DND-41 (cell line): ENCODE data around the gene KRT83.

Source experiments
- EZH2 ChIP-seq: IDR thresholded peaks from 3 replicates; pipeline ENCODE4 v1.6.1; 2012; ENCODE audit warnings: borderline replicate concordance, low read depth, mild to moderate bottlenecking, moderate library complexity, low read length, inconsistent platforms; ENCODE audit not compliant: severe bottlenecking
- TF ChIP-seq, protein P1 (sequence below): IDR thresholded peaks from 2 replicates; pipeline ENCODE4 v1.5.1; 2012; ENCODE audit warnings: borderline replicate concordance, low read length, moderate library complexity, mild to moderate bottlenecking; ENCODE audit not compliant: poor library complexity, severe bottlenecking; ENCODE audit errors: extremely low read depth

DNA sequence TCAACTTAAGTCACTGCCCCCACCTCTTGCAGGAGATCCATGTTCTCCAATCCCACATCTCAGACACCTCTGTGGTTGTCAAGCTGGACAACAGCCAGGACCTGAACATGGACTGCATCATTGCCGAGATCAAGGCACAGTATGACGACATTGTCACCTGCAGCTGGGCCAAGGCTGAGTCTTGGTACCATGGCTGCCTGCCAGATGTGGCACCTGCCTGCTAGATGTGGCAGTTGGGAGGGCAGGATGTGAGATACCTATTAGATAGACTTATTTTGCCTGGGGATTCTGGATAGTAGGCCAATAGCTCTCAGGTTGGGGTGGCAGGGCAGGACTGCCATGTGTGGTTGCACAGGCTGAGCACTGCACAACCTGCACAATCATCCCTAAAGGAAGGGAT lies 54.7 kb downstream of the KRT83 start:
- TF ChIP-seq, protein P1, sequence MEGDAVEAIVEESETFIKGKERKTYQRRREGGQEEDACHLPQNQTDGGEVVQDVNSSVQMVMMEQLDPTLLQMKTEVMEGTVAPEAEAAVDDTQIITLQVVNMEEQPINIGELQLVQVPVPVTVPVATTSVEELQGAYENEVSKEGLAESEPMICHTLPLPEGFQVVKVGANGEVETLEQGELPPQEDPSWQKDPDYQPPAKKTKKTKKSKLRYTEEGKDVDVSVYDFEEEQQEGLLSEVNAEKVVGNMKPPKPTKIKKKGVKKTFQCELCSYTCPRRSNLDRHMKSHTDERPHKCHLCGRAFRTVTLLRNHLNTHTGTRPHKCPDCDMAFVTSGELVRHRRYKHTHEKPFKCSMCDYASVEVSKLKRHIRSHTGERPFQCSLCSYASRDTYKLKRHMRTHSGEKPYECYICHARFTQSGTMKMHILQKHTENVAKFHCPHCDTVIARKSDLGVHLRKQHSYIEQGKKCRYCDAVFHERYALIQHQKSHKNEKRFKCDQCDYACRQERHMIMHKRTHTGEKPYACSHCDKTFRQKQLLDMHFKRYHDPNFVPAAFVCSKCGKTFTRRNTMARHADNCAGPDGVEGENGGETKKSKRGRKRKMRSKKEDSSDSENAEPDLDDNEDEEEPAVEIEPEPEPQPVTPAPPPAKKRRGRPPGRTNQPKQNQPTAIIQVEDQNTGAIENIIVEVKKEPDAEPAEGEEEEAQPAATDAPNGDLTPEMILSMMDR, result no peak
- TF ChIP-seq EZH2, result no peak
